ENCODE data around the gene MGAT2. TPM values are rescaled to one million over a fixed set of nuclear protein-coding genes. Genes with fewer than 3 reads are reported as not detected.

Gene MGAT2
- total and polyA plus RNA-seq, 9 of the 15 experiments (the other 6 are each of a cell fraction or from before 2014, with no cell fraction given), result 0.03 to 33.3 (median 24.6) TPM; not detected in 1

- TF ChIP-seq ARID4B (CRISPR knock-in tag; IDR thresholded peaks at IDR 0.05) (no peak; the same call in 1 of the 2 replicates), YY1 (IDR thresholded peaks at IDR 0.05; ENCODE audit: borderline replicate concordance in 1 of 3, control insufficient read depth in 1 of 3, extremely low read depth in 1 of 3, insufficient read depth in 3 of 3, insufficient read length in 1 of 3, insufficient replicate concordance in 2 of 3, low read depth in 1 of 3, low read length in 2 of 3) (peak; percentile 52 to 94 (median 86)), ZNF79 (CRISPR knock-in tag; IDR thresholded peaks at IDR 0.05; ENCODE audit: low read depth) (no peak), SMAD2 (IDR thresholded peaks at IDR 0.05; ENCODE audit: low read depth, low read length) (no peak), ZBTB43 (CRISPR knock-in tag; IDR thresholded peaks at IDR 0.05) (no peak), ZFP36 (IDR thresholded peaks at IDR 0.05; ENCODE audit: low read depth, low read length, partially characterized antibody) (no peak), ZNF217 (CRISPR knock-in tag; IDR thresholded peaks at IDR 0.05) (no peak), POLR2B (IDR thresholded peaks at IDR 0.05; ENCODE audit: low read depth, partially characterized antibody) (peak; percentile 93), HMGN3 (IDR thresholded peaks at IDR 0.05; ENCODE audit: borderline replicate concordance, extremely low read depth, insufficient read length, low read depth, low read length) (no peak), SMAD4 (CRISPR knock-in tag; conservative IDR thresholded peaks at IDR 0.05) (peak; percentile 59; the same call in 1 of the 2 replicates), HDAC1 (IDR thresholded peaks at IDR 0.05) (peak; percentile 43 to 60; a peak in 1 of 4 replicates), HMGXB4 (CRISPR knock-in tag; IDR thresholded peaks at IDR 0.05) (peak; percentile 50; the same call in 1 of the 2 replicates), FOXP4 (CRISPR knock-in tag; IDR thresholded peaks at IDR 0.05; ENCODE audit: borderline replicate concordance) (no peak), ZNF589 (CRISPR knock-in tag; IDR thresholded peaks at IDR 0.05; ENCODE audit: low read depth) (no peak), ZNF778 (CRISPR knock-in tag; IDR thresholded peaks at IDR 0.05) (no peak)
Measured at GRCh38 chr14:49585803-49586672, 34.6 kb upstream of the MGAT2 start, which contains the start of gene RPS29 (continued).

Data from K562 (cell line).